Activated CD8-positive, alpha-beta memory T cell treated with anti-CD3 and anti-CD28 coated beads for 48 hours (primary cell): ENCODE data around the gene VMO1.
"Not testable (repeated sequence)": the region's sequence is repeated elsewhere in the genome, so short reads cannot be mapped to it uniquely, and the experiment has no call there.

Experiments used
- DNase-seq, 3 experiments: peaks; one replicate each; pipeline ENCODE4 v3.0.0-alpha.2; 2020; ENCODE audit warnings: low read depth in 2 of 3, low spot score in 2 of 3

The VMO1 gene

GRCh38 chr17:4786106-4786511 is at the start of gene VMO1:
VMO1 (minus strand) TSS chr17:4786364; CDS start chr17:4786352, 12 bp downstream.
- no peak for DNase-seq

GRCh38 chr17:4834681-4835020 is 48.5 kb upstream of the VMO1 start:
- DNase-seq, result no peak

GRCh38 chr17:4833941-4834680 is 47.9 kb upstream of the VMO1 start:
- no peak for DNase-seq

- DNase-seq, result peak; percentile 57 to 89 (median 68)
These were observed 47.2 kb upstream of the VMO1 start, which contains the start of gene MINK1 for GRCh38 chr17:4833178-4833940. MINK1 (plus strand) TSS chr17:4833340; CDS start chr17:4833584, 244 bp downstream.

- not testable (repeated sequence) for DNase-seq
These were observed 46.6 kb upstream of the VMO1 start for GRCh38 chr17:4832829-4833177.

- no peak for DNase-seq
These were observed 41.2 kb upstream of the VMO1 start for GRCh38 chr17:4827399-4827798.

GRCh38 chr17:4823373-4824089 is 37.4 kb upstream of the VMO1 start:
- DNase-seq, result no peak

GRCh38 chr17:4822835-4823234 is 36.7 kb upstream of the VMO1 start:
- DNase-seq, result no peak

GRCh38 chr17:4818276-4818675 is 32.1 kb upstream of the VMO1 start:
- DNase-seq, result no peak

GRCh38 chr17:4816826-4817225 is 30.7 kb upstream of the VMO1 start:
- no peak for DNase-seq

- no peak for DNase-seq
These were observed 29.0 kb upstream of the VMO1 start for GRCh38 chr17:4815043-4815675.

GRCh38 chr17:4812690-4813089 is 26.5 kb upstream of the VMO1 start:
- no peak for DNase-seq

- no peak for DNase-seq
These were observed 25.3 kb upstream of the VMO1 start for GRCh38 chr17:4811471-4811870.

GRCh38 chr17:4810696-4811290 is 24.6 kb upstream of the VMO1 start:
- DNase-seq, result no peak

- DNase-seq, result no peak
These were observed 22.2 kb upstream of the VMO1 start for GRCh38 chr17:4808378-4808767.

GRCh38 chr17:4807605-4808377 is 21.6 kb upstream of the VMO1 start:
- no peak for DNase-seq

- peak; percentile 56 to 74 (median 66) for DNase-seq
These were observed 20.8 kb upstream of the VMO1 start, which contains the start of gene PLD2 for GRCh38 chr17:4806777-4807604. PLD2 (plus strand) TSS chr17:4807152; CDS start chr17:4807773, 621 bp downstream.

GRCh38 chr17:4806456-4806776 is 20.3 kb upstream of the VMO1 start:
- no peak for DNase-seq

- no peak for DNase-seq
These were observed 16.1 kb upstream of the VMO1 start, which contains the start of gene C17orf114 for GRCh38 chr17:4802228-4802627. C17orf114 (minus strand) TSS chr17:4802328.
